IPS-18c (cell line): ENCODE data around the gene RUNDC1.

Source experiments
- H3K4me3 ChIP-seq: 2 replicates; pipeline ENCODE4 v1.7.0; 2013; ENCODE audit warnings: low read depth, mild to moderate bottlenecking, low read length, moderate library complexity; ENCODE audit not compliant: insufficient read depth
- H3K9me3 ChIP-seq: one replicate; pipeline ENCODE4 v1.6.1; 2013; ENCODE audit warnings: mild to moderate bottlenecking, low read length, moderate library complexity; ENCODE audit not compliant: control insufficient read depth, insufficient read depth

Gene RUNDC1

DNA sequence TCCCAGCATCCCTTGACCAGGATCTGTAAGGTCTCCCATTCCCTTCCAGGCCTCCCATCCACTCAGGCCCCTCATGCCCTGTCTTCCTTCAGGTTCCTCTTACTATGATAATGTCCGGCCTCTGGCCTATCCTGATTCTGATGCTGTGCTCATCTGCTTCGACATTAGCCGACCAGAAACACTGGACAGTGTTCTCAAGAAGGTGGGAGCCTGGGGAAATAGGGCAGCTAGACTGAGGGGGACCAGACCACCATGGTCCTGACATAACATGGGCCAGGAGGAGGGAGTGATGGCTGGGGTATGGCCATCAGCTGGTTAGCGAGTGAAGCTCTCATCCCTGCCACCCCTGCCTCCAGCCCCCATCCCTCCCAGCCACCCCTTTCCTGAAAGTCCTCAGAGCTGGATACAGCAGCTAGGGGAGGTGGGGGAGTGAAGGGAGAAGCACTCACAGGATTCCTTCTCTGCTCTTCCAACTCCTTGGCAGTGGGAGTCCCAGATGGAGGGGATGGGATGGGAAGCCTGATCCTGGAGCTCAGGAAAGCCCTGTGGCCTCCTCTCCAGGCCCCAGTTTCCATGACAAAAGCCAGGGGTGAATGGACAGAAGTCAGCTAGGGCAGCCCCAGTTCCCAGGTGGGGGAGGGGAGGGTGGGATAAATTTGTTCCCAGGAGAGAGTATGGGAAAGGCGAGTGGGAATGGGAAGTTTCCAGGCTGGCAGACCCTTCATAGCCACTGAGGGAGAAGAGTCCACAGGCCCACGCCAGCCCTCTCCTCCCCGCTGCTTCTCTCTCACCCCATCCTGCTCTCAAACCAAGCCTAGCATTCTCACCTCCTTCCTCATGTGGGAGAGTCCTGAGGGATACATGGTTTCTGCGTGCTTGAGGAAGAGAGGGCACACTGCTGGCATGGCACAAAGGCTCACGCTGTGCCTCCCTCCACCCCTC is 47.0 kb downstream of the RUNDC1 start:
- H3K4me3 ChIP-seq = peak overlapping the region; percentile 31; the same call in 1 of the 2 replicates
- no peaks in the 10 kb centered on the region for H3K9me3 ChIP-seq

DNA sequence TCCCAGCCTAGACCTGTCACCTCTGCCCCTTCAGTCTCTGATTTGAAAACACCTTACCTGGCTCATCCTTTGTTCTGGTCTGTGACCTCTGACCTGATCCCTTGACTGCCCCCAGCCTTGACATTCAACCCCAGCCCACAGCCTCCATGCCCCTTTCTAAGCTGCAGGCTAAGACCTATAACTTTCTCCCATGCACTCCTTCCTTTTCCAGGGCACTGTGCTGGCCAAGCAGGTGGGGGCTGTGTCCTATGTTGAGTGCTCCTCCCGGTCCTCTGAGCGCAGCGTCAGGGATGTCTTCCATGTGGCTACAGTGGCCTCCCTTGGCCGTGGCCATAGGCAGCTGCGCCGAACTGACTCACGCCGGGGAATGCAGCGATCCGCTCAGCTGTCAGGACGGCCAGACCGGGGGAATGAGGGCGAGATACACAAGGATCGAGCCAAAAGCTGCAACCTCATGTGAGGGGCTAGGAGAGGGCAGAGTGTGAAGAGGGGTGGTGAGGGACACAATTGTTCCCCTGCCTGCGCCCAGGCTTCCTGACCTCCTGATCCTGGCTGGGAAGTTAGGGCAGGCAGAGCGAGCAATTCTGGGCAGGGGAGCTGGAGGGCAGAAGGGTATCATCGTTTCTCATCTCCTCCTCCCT is 48.0 kb downstream of the RUNDC1 start:
- Histone ChIP-seq H3K9me3 (no peaks in the 10 kb centered on the region), H3K4me3 (no peak overlapping the region)

DNA sequence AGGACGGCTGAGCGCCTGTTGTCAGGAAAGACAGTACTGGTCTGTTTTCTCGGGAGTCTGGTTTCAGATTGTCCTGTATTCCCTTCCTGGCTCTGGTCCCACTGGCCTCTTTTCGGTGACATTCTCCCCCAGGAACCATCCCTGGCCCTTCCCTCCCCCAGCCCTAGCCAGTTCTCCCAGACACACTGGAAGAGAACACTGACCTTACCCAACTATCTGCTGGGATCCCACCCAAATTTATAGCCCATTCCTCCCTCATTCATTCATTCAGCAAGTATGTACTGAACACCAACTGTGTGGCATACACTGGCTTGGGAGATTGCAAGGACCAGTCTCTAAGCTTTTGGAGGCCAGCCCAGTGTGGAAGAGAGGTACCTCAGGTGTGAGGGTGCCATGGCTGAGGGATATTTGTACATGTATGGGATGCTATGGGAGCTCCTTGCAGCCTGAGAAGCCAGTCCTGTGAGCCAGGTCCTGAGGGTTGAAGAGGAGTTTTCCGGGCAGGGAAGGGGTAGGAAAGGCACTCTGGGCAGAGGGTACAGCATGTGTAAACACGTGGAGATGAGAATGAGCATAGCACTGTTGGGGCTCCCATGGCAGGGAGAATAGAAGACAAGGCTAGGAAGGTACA is 49.9 kb downstream of the RUNDC1 start:
- Histone ChIP-seq H3K4me3 (no peak overlapping the region), H3K9me3 (no peaks in the 10 kb centered on the region)

DNA sequence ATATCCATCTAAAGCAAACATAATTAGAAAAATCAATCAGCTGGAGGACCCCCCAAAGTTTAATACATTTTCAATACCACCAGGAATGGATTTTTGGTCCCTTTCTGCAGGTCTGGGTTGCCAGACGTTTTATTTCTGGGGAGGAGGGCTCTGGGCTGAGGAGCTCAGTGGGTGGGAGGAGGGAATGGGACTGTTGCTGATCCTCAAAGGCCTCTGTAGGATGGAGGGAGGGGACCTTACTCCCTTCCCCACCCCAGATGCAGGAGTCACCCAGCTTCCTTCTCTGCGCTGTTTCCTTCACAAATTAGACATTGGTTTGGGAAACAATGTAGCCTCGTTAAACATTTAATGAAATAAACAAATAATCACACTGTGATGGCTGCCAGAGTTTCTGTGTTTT is 51.3 kb downstream of the RUNDC1 start:
- Histone ChIP-seq H3K4me3 (no peak overlapping the region), H3K9me3 (no peaks in the 10 kb centered on the region)

DNA sequence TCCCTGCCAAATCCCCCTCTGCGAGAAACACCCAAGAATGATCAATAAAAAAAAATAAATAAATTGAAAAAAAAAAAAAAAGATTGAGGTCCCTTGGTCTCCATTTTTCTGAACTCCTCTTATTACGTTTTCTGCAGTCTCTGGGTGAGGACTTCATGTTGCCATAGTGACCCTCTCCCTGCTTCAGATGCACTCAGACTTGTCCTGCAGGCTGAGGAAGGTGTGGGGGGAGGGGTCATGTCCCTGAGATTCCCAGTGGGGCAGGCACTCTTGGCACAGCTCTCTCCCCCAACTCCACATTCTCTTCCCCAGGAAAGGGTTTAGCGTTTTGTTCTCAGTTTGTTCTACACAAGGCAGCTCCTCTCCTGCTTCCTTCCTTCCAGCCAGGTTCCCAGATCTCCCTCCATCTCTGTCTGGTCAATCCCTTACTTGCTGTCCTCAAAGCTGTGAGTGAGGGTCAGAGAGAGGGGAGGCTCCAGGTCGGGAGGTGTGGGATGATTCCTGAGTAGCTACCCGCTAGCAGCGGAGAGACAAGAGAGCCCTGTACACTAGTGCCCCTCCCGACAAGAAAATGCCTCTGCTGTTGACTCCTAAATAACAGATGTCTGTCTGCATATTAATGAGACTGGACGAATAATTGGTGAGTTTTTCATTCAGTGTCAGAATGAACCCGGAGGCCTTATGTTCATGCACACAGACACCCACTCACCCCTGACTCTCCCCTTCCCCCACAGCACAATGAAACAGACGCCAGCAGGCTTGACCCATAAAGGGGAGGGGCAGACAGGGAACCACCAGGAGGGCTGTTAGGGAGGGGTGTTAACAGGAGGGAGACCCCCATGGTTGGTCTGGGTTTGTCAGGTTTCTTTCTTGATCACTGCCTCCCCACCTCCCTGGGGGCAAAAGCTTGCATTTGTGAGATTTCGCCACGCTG is 53.9 kb downstream of the RUNDC1 start:
- H3K4me3 ChIP-seq = peak overlapping the region; percentile 4; the same call in 1 of the 2 replicates

DNA sequence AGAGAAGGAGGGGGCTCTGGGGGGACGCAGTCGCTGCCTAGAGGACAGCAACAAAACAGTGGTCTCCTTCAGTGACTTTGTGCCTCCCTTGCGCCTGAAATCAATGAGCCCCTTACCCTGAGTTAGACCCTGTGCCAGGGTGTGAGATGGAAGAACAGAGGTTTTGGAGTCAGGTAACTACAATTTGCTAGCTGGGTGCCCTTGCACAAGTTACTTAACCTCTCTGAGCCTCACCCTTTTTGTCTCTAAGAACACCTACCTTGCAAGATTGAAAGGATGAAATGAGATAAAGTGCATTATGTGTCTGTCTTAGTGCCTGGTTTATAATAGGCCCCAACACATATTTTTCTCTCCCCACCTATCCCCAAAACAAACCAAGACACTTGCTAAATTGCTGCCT is 54.5 kb downstream of the RUNDC1 start:
- Histone ChIP-seq H3K4me3 (0 out of 2 replicates have a peak overlapping the region, but pooled peaks have one; percentile 4), H3K9me3 (no peaks in the 10 kb centered on the region)

More for the DNA sequence above, 53.9 kb downstream of the RUNDC1 start:
- no peaks in the 10 kb centered on the region for H3K9me3 ChIP-seq

DNA sequence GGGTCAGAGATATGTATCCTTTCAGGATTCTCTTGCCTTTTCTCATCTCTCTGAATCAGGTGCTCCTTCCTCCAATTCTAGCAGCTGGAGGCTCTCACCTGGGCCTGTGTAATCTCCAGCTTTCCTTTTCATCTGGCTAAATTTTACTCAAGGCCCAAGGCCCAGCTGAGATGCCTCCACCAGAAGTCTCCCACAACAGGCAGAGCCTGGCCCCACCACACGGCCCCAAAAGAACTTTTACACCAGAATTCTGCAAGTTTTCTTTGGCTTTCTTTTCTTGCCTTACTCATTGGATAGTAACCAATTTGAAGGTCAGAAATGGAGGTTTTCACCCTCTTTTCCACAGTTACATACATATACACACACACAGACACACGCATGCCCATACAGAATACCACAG is 59.3 kb downstream of the RUNDC1 start:
- Histone ChIP-seq H3K9me3 (no peaks in the 10 kb centered on the region), H3K4me3 (no peak overlapping the region)

DNA sequence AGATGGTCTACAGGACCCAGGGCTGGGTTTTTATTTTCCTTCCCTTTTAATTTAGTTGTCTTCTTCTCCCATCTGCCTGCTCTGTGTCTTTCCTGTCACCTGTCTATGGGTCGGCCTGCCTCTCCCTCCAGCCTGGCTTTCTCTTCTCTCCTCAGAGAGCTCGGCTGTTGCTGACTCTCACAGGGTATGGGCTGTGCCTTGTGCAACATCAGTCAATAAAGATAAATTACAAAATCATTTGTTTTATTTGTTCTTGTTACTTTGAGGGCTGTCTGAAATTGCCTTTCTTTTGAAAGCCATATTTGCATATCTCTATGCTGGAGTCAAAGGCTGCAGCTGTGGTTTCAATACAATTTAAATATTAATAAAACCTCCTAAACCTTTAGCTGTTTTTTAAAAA is 60.3 kb downstream of the RUNDC1 start:
- no peaks in the 10 kb centered on the region for H3K9me3 ChIP-seq
- no peak overlapping the region for H3K4me3 ChIP-seq

DNA sequence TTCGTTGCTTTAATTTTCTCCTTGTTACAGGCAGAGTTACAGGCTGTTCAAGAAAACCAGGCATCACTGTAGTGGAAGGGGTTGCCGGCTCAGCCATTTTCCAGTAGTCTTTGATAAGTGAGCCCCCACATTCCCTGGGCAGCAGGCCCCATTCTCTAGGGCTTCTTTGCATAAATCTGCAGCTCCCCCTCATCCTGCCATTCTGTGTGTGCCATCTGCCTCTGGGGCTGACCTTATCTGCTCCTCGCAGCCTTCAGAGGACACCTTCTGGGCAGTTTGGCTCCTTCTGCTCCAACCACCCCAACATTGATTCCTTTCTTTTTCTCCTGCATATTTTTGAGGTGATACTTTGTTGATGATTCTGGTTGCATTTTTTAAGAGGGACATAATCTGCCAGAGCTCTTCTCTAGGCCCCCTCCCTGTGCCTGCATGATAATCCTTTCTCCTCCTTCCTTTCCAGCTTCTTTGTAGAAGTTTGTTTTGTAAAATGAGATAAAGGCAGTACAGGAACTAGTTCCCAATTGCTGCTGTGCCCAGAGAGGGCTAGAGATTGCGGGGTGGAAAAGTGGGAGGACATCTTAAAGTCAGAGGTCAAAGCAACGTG is 61.8 kb downstream of the RUNDC1 start:
- H3K9me3 ChIP-seq = no peaks in the 10 kb centered on the region

More for the DNA sequence above, 61.8 kb downstream of the RUNDC1 start:
- H3K4me3 ChIP-seq = no peak overlapping the region
